UCSD-AML1 (cell line): Measurements from ENCODE around the gene MED23.

Experiments used
- DNase-seq: peaks from one replicate; lab custom pipeline; 2025; ENCODE audit not compliant: unreplicated experiment; lab: John Stamatoyannopoulos, UW

The MED23 gene

DNA sequence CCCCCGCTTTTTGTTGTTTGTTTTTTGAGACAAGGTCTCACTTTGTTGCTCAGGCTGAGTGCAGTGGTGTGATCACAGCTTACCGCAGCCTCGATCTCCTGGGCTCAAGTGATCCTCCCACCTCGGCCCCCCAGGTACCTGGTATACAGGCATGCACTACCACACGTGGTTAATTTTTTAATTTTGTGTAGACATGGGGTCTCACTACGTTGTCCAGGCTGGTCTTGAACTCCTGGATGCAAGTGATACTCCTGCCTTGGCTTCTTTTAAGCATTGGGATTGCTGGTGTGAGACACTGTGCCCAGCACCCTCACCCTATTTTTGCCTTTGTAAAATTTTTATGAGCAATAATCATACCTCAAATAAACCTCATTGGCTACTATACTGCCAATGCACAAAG is 14.5 kb upstream of the MED23 start:
- DNase-seq, result no peak

DNA sequence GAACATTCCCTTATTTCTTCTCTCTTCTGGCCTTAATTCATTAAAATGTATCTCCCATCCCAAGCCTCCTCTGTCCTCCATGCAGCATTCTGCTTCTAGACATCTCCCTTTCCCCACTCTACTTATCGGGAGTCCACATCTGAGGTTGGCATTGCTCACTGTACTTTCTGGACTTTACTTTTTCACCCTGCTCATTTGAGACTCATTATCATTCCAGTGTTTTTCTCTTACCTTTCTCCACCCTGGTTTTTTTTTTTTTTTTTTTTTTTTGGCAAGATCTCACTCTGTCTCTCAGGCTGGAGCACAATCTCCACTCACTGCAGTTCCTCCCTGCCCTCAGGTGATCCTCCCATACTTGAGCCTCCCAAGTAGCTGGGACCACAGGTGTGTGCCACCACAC is 13.5 kb upstream of the MED23 start:
- no peak for DNase-seq

GRCh38 chr6:131640576-131640975 is 12.5 kb upstream of the MED23 start:
- no peak for DNase-seq

DNA sequence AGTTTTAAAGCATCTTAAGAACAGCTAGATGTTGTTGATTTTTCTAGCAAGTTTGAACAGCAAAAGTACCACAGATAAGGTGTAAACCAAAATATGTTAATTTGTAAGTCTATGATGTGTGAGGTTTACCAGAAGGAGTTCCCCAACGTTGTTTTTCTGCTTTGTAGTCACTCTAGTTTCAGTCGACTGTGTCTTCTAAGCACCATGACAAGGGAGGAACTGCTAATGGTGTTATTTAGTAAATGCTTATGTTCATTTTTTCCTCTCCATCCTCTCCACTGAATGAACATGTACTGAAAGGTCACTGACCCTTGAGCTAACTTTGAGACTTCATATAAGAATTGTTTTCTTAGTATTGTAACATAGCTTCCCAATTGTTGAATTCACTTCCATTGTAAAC is 12.1 kb upstream of the MED23 start:
- DNase-seq, result no peak

DNA sequence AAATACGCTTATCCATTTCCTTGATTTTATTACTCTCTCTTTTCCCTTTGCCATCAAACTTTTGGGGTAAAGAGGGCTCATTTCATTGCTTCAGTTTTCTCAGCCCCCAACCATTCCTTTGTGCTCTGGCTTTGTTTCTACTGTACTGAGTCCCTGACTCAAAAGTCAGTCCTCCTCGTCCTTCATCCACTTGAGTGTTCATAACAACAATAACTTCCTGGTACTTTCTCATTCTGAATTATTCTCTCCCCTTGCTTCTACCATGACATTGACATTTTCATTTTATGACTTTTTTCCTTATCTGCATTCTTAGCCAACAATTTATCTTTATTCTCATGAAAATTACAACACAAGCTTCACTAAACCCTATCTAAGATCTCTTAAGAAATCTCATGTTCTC is 10.0 kb upstream of the MED23 start:
- no peak for DNase-seq

DNA sequence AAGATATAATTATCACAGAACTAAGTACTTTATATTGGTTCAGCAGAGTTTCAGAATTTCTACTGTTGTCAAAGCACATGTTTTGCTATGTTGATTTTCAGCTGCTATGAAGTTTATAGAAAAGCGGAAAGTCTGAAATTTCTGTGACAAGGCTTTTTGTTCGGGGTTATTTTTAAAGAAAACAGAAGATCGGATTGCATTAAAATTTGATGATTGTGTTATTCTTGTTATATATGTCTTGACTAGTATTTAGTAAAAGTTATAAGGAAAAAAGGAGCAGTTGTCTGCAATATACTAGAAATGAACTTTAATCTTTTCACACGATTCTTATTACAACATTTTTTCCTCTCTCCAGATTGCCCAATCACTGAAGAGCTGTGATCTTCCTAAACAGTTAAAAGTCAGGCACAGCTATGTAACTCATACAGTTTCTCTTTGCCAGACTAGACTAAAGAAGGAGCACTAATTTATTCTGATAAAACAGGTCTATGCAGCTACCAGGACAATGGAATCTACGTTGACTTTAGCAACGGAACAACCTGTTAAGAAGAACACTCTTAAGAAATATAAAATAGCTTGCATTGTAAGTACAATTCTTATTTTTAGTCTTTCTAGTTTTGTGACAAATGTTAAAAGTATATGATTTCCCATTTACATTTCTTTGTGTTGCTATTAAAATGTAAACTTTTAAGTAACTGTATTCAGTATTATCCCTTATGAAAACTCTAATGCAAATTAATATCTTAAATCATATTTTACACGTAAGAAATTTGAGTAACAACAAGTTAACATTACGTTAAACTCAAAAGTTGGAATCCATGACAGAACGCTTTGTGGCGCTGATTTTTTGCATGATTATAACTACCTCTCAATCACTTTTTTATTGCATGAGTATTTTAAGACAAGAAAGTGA is 9.1 kb upstream of the MED23 start, which contains the start of gene ENPP3:
Gene ENPP3, plus strand, starts transcription at position 423 of the 913 bp plus-strand sequence. Its CDS starts 83 bp downstream, at position 506.
- DNase-seq, result no peak

GRCh38 chr6:131635384-131636340 is 7.6 kb upstream of the MED23 start:
- no peak for DNase-seq

- no peak for DNase-seq
Observed at GRCh38 chr6:131631625-131632289, 3.7 kb upstream of the MED23 start.

- DNase-seq, result no peak
Observed at GRCh38 chr6:131629651-131630050, 1.6 kb upstream of the MED23 start.

GRCh38 chr6:131628726-131629125 is 684 bp upstream of the MED23 start:
- no peak for DNase-seq

- no peak for DNase-seq
Observed at GRCh38 chr6:131615275-131615674, 12.8 kb downstream of the MED23 start.

GRCh38 chr6:131613296-131613925 is 14.6 kb downstream of the MED23 start:
- DNase-seq, result no peak

GRCh38 chr6:131602781-131603312 is 25.2 kb downstream of the MED23 start:
- DNase-seq, result no peak

DNA sequence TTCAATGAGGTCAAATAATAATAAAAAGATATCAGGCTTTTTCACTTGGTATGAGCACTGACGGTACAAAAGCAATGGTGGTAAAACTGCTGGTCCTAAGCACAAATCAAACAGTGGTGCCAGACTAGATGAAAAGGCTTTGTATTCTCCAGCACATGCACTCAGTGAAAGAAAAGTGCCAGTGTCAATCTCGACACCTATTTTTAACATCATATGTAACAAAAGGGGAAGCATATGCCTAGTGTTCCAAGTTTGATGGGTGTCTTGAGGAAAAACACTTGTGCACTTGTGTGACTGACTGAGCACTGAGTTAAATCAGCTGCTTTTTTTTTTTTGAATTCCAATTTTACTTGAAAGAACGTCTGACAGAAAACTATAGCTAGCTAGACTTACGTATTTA is 27.3 kb downstream of the MED23 start:
- no peak for DNase-seq

- no peak for DNase-seq
Observed at GRCh38 chr6:131597446-131597845, 30.6 kb downstream of the MED23 start.

DNA sequence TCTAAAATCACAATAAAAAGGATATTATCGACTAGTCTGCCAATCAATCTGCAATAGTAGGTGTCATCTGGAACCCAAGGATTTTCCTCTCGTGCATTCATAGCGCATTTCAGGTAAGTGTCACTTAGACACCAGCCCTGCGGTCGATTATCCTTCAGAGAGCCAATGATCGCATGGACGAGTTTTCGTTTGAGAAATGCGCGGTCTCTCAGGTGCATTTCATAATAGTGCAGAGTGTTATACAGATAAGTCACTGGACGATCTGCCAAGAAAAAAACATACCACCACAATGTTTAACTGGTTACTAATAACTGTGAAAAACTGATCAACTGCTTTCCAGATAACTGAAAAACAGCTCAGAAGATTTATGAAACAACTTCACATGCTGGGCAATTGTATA is 34.0 kb downstream of the MED23 start:
- no peak for DNase-seq

- DNase-seq, result no peak
Observed at GRCh38 chr6:131592935-131593334, 35.1 kb downstream of the MED23 start.

- no peak for DNase-seq
Observed at GRCh38 chr6:131588643-131589042, 39.4 kb downstream of the MED23 start.

DNA sequence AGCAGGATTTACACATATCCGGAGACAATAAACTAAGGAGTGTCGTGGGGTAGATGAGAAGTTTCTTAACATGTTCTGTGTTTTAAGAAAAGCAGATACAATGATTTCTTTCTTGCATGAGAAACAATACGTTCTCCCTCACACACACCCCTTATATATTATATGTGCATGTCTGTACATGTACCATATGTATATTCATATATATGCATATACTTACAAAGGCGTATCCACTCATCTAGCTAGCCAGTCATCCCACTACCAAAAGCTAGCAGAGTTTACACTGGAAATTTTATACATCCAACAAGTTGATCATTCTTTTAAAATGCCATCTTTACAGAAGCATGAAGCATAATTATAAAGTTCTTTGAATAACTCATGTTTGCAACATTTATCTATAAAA is 40.1 kb downstream of the MED23 start:
- no peak for DNase-seq

DNA sequence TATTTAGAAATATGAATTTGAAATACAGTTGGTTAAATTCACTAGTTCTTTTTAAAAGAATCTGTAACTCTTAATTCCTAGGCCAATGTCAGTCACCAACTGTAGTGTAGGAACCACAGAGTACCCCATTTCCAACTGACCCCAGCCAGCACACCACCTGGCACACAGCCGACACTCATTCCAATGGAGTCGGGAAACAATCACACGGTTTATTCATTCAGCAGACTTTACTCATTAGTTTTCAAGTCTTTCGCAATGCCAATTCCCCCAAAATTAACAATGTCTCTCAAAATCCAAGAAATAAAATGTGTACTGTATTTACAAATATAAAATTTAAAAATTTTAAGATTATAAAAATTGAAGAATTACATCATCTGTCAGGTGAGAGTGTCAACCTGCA is 41.5 kb downstream of the MED23 start:
- no peak for DNase-seq
